ENCODE measurements around the gene SERPING1. TPM values are rescaled to one million over a fixed set of nuclear protein-coding genes. Genes with fewer than 3 reads are reported as not detected.

Gene SERPING1
- total and polyA plus RNA-seq, 2 of the 13 experiments (the other 11 are each of a cell fraction or from before 2014, with no cell fraction given), result 2.0 to 10.4 TPM

- DNase-seq (ENCODE audit: low spot score) (no peak), ATAC-seq (no peak), FAIRE-seq (no peak)
- no TSS peak for BruUV-seq (replicated peaks)
- ChIA-PET POLR2A (no interaction called here), CTCF (ENCODE audit: low intra/inter-chr PET ratio, low total read pairs) (no interaction called here)
- H3K27ac ChIP-seq (ENCODE audit: extremely low read length, insufficient read depth, low read length), result no peak overlapping the region
- in situ Hi-C loops (cut with HindIII; ENCODE audit: extremely low pct_ligation_motif_present, low pct_unique_long_range_greater_than_20kb) (no loop called here), intact Hi-C loops (cut with micrococcal nuclease; ENCODE audit: unreplicated experiment) (loop anchor here (5.0 kb wide), 1 partner anchor 33 kb away; the partner anchor contains the start of gene SERPING1)
- TF ChIP-seq NONO (IDR thresholded peaks at IDR 0.05) (no peak), NONO (CRISPR knock-in tag; conservative IDR thresholded peaks at IDR 0.05) (no peak), SOX5 (CRISPR knock-in tag; IDR thresholded peaks at IDR 0.05; ENCODE audit: borderline replicate concordance) (no peak), ZNF264 (CRISPR knock-in tag; IDR thresholded peaks at IDR 0.05) (no peak), XBP1 (CRISPR knock-in tag; IDR thresholded peaks at IDR 0.05) (no peak), HOMEZ (CRISPR knock-in tag; IDR thresholded peaks at IDR 0.05; ENCODE audit: low read depth) (no peak), ZNF256 (CRISPR knock-in tag; conservative IDR thresholded peaks at IDR 0.05) (no peak), BORCS8-MEF2B (CRISPR knock-in tag; IDR thresholded peaks at IDR 0.05) (no peak), HNF1A (IDR thresholded peaks at IDR 0.05; ENCODE audit: low read depth) (no peak), HNF1A (CRISPR knock-in tag; IDR thresholded peaks at IDR 0.05; ENCODE audit: borderline replicate concordance) (no peak), ZNF24 (IDR thresholded peaks at IDR 0.05) (no peak), ZNF790 (CRISPR knock-in tag; IDR thresholded peaks at IDR 0.05; ENCODE audit: borderline replicate concordance) (no peak), HIC2 (CRISPR knock-in tag; IDR thresholded peaks at IDR 0.05; ENCODE audit: low read depth) (no peak), ZNF558 (CRISPR knock-in tag; IDR thresholded peaks at IDR 0.05; ENCODE audit: borderline replicate concordance) (no peak), GMEB1 (CRISPR knock-in tag; IDR thresholded peaks at IDR 0.05; ENCODE audit: borderline replicate concordance) (no peak)
- H2AFZ ChIP-seq (ENCODE audit: low read length), result no peak overlapping the region
- H3K9me3 ChIP-seq (ENCODE audit: low read length), result no peaks in the 10 kb centered on the region
- no peak overlapping the region for H3K9ac ChIP-seq (ENCODE audit: insufficient read depth, low read depth, low read length)
- H3K4me3 ChIP-seq (replicated peaks in 1 of 3; ENCODE audit: insufficient read depth in 1 of 3, low read depth in 2 of 3, low read length in 3 of 3), result no peak overlapping the region
- peaks cover 23% of the 10 kb centered on the region for H3K4me1 ChIP-seq (ENCODE audit: insufficient read depth, low read length)
- no peaks in the 10 kb centered on the region for H3K36me3 ChIP-seq (replicated peaks in 1 of 2; ENCODE audit: control insufficient read depth in 1 of 2, insufficient read depth in 2 of 2, low read length in 2 of 2)
- no peaks in the 10 kb centered on the region for H4K20me1 ChIP-seq (ENCODE audit: insufficient read depth, low read length)
- no peaks in the 10 kb centered on the region for H3K79me2 ChIP-seq (ENCODE audit: insufficient read depth, low read length)
- no peaks in the 10 kb centered on the region; a peak in 1 of 5 replicates for H3K27me3 ChIP-seq (ENCODE audit: control insufficient read depth in 1 of 2, insufficient read depth in 2 of 2, low read length in 2 of 2)
- 0% methylated on average over 2 of the region's 2 CpGs for WGBS (ENCODE audit: low lambda C conversion rate)
- no peak overlapping the region for H3K4me2 ChIP-seq (ENCODE audit: low read depth, low read length)
Measured at GRCh38 chr11:57630171-57630570, 32.7 kb downstream of the SERPING1 start.
